ENCODE data around the gene OLFM3. TPM values are rescaled to one million over a fixed set of nuclear protein-coding genes. Genes with fewer than 3 reads are reported as not detected.

OLFM3 gene
- total RNA-seq, 4 donors from 2014 or later, result not detected

GRCh38 chr1:101757985-101758384 is 238.7 kb downstream of the OLFM3 start:
- intact Hi-C loops (cut with DNase I; ENCODE audit: low total_unique reads), result no loop called here
- TF ChIP-seq CTCF (IDR thresholded peaks at IDR 0.05 in 4 of 5, conservative IDR thresholded peaks at IDR 0.05 in 1 of 5) (no peak), POLR2A (IDR thresholded peaks at IDR 0.05) (no peak)
- Histone ChIP-seq H3K4me3 (no peak overlapping the region), H3K27ac (no peak overlapping the region), H3K27me3 (no peaks in the 10 kb centered on the region), H3K9me3 (no peaks in the 10 kb centered on the region), H3K36me3 (no peaks in the 10 kb centered on the region), H3K4me1 (no peaks in the 10 kb centered on the region)
- ATAC-seq, result no peak
- no peak for DNase-seq
- in situ Hi-C loops (cut with MboI; ENCODE audit: low sequenced_read_pairs in 4 of 4), result no loop called here

GRCh38 chr1:101756411-101756810 is 240.3 kb downstream of the OLFM3 start:
- no peak for ATAC-seq
- in situ Hi-C loops (cut with MboI; ENCODE audit: low sequenced_read_pairs in 4 of 4), result no loop called here

More at GRCh38 chr1:101756411-101756810, 240.3 kb downstream of the OLFM3 start:
- Histone ChIP-seq H3K27me3 (no peaks in the 10 kb centered on the region), H3K36me3 (no peaks in the 10 kb centered on the region), H3K4me3 (no peak overlapping the region), H3K9me3 (peaks cover 0 to 5% (median 0%) of the 10 kb centered on the region in 3 donors), H3K4me1 (no peaks in the 10 kb centered on the region), H3K27ac (no peak overlapping the region)
- intact Hi-C loops (cut with DNase I; ENCODE audit: low total_unique reads), result no loop called here
- no peak for DNase-seq
- TF ChIP-seq CTCF (IDR thresholded peaks at IDR 0.05 in 4 of 5, conservative IDR thresholded peaks at IDR 0.05 in 1 of 5) (no peak), POLR2A (IDR thresholded peaks at IDR 0.05) (no peak)

Measured in gastrocnemius medialis (tissue), 4 donors.